Type B pancreatic cell (in vitro differentiated cells): ENCODE data around the gene HHATL. TPM values are rescaled to one million over a fixed set of nuclear protein-coding genes. Genes with fewer than 3 reads are reported as not detected.

Experiments
- DNase-seq: peaks from one replicate; pipeline ENCODE4 v3.0.0; 2021; ENCODE audit warnings: mixed read lengths; ENCODE audit not compliant: unreplicated experiment; ENCODE audit errors: extremely low spot score
- H3K27ac Mint-ChIP-seq: 2 replicates; pipeline ENCODE4 v1.8.0; 2021; ENCODE audit warnings: mild to moderate bottlenecking, mixed read lengths
- H3K27me3 Mint-ChIP-seq: 2 replicates; pipeline ENCODE4 v1.8.0; 2021; ENCODE audit warnings: mixed read lengths
- H3K36me3 Mint-ChIP-seq: 2 replicates; pipeline ENCODE4 v1.8.0; 2021; ENCODE audit warnings: mixed read lengths
- H3K4me1 Mint-ChIP-seq: one replicate; pipeline ENCODE4 v1.8.0; 2021; ENCODE audit warnings: mixed read lengths; ENCODE audit not compliant: unreplicated experiment
- H3K4me3 Mint-ChIP-seq: 2 replicates; pipeline ENCODE4 v1.8.0; 2021; ENCODE audit warnings: mild to moderate bottlenecking, mixed read lengths
- H3K9me3 Mint-ChIP-seq: 2 replicates; pipeline ENCODE4 v1.8.0; 2021; ENCODE audit warnings: mixed read lengths
- CTCF ChIP-seq: fragments of 200-600 bp; sonication (generic); conservative IDR thresholded peaks from 2 replicates; pipeline ENCODE4 v1.5.0; 2021; ENCODE audit warnings: antibody characterized with exemption, mild to moderate bottlenecking
- total RNA-seq: library from RNA; stranded (reverse); gene quantifications from 2 replicates; pipeline ENCODE4 v1.2.1, GENCODE V29; 2021; ENCODE audit warnings: low replicate concordance

Gene HHATL
- total RNA-seq, 1 donor from 2014 or later = not detected

GRCh38 chr3:42670670-42671069, 31.9 kb downstream of the HHATL start:
- no peak for TF ChIP-seq CTCF
- Mint-ChIP-seq H3K36me3 (no peaks in the 10 kb centered on the region), H3K27ac (peak overlapping the region; percentile 11), H3K9me3 (peaks cover 4% of the 10 kb centered on the region), H3K27me3 (peaks cover 3% of the 10 kb centered on the region), H3K4me3 (no peak overlapping the region), H3K4me1 (no peaks in the 10 kb centered on the region)
- no peak for DNase-seq

- TF ChIP-seq CTCF = no peak
- DNase-seq = no peak
- Mint-ChIP-seq H3K4me3 (no peak overlapping the region), H3K27ac (peak overlapping the region; percentile 11), H3K27me3 (peaks cover 3% of the 10 kb centered on the region), H3K36me3 (no peaks in the 10 kb centered on the region), H3K4me1 (no peaks in the 10 kb centered on the region), H3K9me3 (peaks cover 4% of the 10 kb centered on the region)
Observed at GRCh38 chr3:42670051-42670576, 32.5 kb downstream of the HHATL start.

GRCh38 chr3:42668793-42669217, 33.8 kb downstream of the HHATL start:
- H3K9me3 Mint-ChIP-seq = peaks cover 4% of the 10 kb centered on the region
- no peaks in the 10 kb centered on the region for H3K27me3 Mint-ChIP-seq
- H3K4me3 Mint-ChIP-seq = no peak overlapping the region
- TF ChIP-seq CTCF = no peak
- H3K27ac Mint-ChIP-seq = no peak overlapping the region
- H3K36me3 Mint-ChIP-seq = no peaks in the 10 kb centered on the region
- no peak for DNase-seq
- H3K4me1 Mint-ChIP-seq = no peaks in the 10 kb centered on the region

- Mint-ChIP-seq H3K9me3 (peaks cover 4% of the 10 kb centered on the region), H3K27me3 (no peaks in the 10 kb centered on the region), H3K27ac (no peak overlapping the region), H3K36me3 (no peaks in the 10 kb centered on the region), H3K4me3 (no peak overlapping the region), H3K4me1 (no peaks in the 10 kb centered on the region)
- DNase-seq = no peak
- no peak for TF ChIP-seq CTCF
Observed at GRCh38 chr3:42668413-42668760, 34.2 kb downstream of the HHATL start.

GRCh38 chr3:42667523-42668412, 34.8 kb downstream of the HHATL start:
- no peaks in the 10 kb centered on the region for H3K27me3 Mint-ChIP-seq
- no peak for TF ChIP-seq CTCF
- no peaks in the 10 kb centered on the region for H3K36me3 Mint-ChIP-seq
- peaks cover 4% of the 10 kb centered on the region for H3K9me3 Mint-ChIP-seq
- H3K4me1 Mint-ChIP-seq = no peaks in the 10 kb centered on the region
- H3K27ac Mint-ChIP-seq = peak overlapping the region; percentile 48
- peak; percentile 65 for DNase-seq
- H3K4me3 Mint-ChIP-seq = no peak overlapping the region
